CD4-positive, CD25-positive, alpha-beta regulatory T cell (primary cell): ENCODE measurements around the gene SOWAHA. TPM values are rescaled to one million over a fixed set of nuclear protein-coding genes. Genes with fewer than 3 reads are reported as not detected.

ENCODE experiments used
- ATAC-seq, 2 donors: fragments of 150-1000 bp; cut with Tn5 transposase; one replicate each; pipeline ENCODE4 v1.10.0; 2021; ENCODE audit warnings: low read depth in 2 of 2, moderate number of reproducible peaks in 2 of 2, moderate library complexity in 1 of 2
- DNase-seq, 3 donors: peaks; one replicate each; pipeline versions ENCODE4 v3.0.0 to v3.0.0-alpha.2; 2012 to 2022; ENCODE audit warnings: mixed read lengths in 1 of 3
- H3K27ac ChIP-seq: one replicate; pipeline ENCODE4 v1.7.0; 2013; ENCODE audit warnings: mild to moderate bottlenecking, low read length; ENCODE audit not compliant: insufficient read depth, poor library complexity, severe bottlenecking
- H3K27me3 ChIP-seq: one replicate; pipeline ENCODE4 v1.7.0; 2013; ENCODE audit warnings: low read length; ENCODE audit not compliant: control insufficient read depth, insufficient read depth
- H3K36me3 ChIP-seq: one replicate; pipeline ENCODE4 v1.7.0; 2013; ENCODE audit warnings: mild to moderate bottlenecking, low read length, moderate library complexity; ENCODE audit not compliant: control insufficient read depth, insufficient read depth
- H3K4me1 ChIP-seq: 2 replicates; pipeline ENCODE4 v1.7.0; 2013; ENCODE audit warnings: mild to moderate bottlenecking, low read length; ENCODE audit not compliant: insufficient read depth, control insufficient read depth, poor library complexity, severe bottlenecking
- H3K4me3 ChIP-seq: one replicate; pipeline ENCODE4 v1.7.0; 2013; ENCODE audit warnings: low read depth, mild to moderate bottlenecking, low read length, moderate library complexity
- H3K9me3 ChIP-seq, 2 experiments: 1 replicate in 1 of 2; 2 replicates in 1 of 2; pipeline ENCODE4 v1.7.0; 2013; ENCODE audit warnings: low read length in 2 of 2, mild to moderate bottlenecking in 1 of 2, moderate library complexity in 1 of 2; ENCODE audit not compliant: control insufficient read depth in 2 of 2
- H3K27ac Mint-ChIP-seq, 3 donors: one replicate each; pipeline ENCODE4 v1.8.0; 2020 to 2022; ENCODE audit warnings: mild to moderate bottlenecking in 3 of 3, mixed read lengths in 3 of 3, moderate library complexity in 2 of 3
- H3K27me3 Mint-ChIP-seq: one replicate; pipeline ENCODE4 v1.8.0; 2022; ENCODE audit warnings: mild to moderate bottlenecking, mixed read lengths
- H3K36me3 Mint-ChIP-seq: one replicate; pipeline ENCODE4 v1.8.0; 2020; ENCODE audit warnings: mixed read lengths
- H3K4me1 Mint-ChIP-seq, 4 donors: one replicate each; pipeline ENCODE4 v1.8.0; 2020 to 2022; ENCODE audit warnings: mixed read lengths in 4 of 4, mild to moderate bottlenecking in 1 of 4
- H3K4me3 Mint-ChIP-seq, 4 donors: one replicate each; pipeline ENCODE4 v1.8.0; 2020 to 2022; ENCODE audit warnings: mild to moderate bottlenecking in 4 of 4, mixed read lengths in 4 of 4, moderate library complexity in 3 of 4
- H3K9me3 Mint-ChIP-seq, 7 donors: one replicate each; pipeline ENCODE4 v1.8.0; 2020 to 2022; ENCODE audit warnings: mixed read lengths in 7 of 7, mild to moderate bottlenecking in 3 of 7, moderate library complexity in 2 of 7
- polyA plus RNA-seq, 4 donors: library from polyadenylated mRNA; unstranded; fragments of 300-500 nt; fragmentation: Illumina TruSeq; gene quantifications; one replicate each; pipeline ENCODE4 v1.2.3, GENCODE V29; 2021
- total RNA-seq: library from RNA; stranded (reverse); gene quantifications from one replicate; pipeline ENCODE4 v1.2.3, GENCODE V29; 2022

SOWAHA gene
- total and polyA plus RNA-seq, 5 donors from 2014 or later, result not detected

DNA sequence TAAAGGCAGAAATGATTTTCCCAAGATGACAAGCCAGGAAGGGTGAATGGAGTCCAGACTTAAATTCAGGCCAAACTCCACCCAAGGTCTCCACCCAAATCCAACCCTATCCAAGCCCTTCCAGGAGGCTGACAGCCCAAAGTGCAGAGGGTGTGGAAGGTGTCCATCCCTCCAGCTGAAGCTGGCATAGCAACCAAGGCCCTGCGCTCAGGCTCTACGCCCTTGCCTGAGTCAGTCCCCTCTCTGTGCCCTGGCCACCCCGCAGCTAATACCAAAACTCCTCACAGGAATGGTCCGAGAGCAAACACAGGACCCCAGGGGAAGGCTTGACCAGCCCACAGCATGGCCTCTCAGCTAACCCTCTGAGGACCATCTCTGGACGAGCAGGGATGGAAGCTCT is 38.2 kb upstream of the SOWAHA start:
- Histone ChIP-seq H3K27me3 (peaks cover 16% of the 10 kb centered on the region), H3K9me3 (no peaks in the 10 kb centered on the region), H3K4me3 (no peak overlapping the region), H3K27ac (no peak overlapping the region), H3K4me1 (peaks cover 18% of the 10 kb centered on the region), H3K36me3 (no peaks in the 10 kb centered on the region)
- peaks cover 5 to 21% (median 13%) of the 10 kb centered on the region in 4 donors for H3K4me1 Mint-ChIP-seq
- H3K27ac Mint-ChIP-seq, result peak overlapping the region in 1 of 3 donors; percentile 14
- peak overlapping the region; percentile 7 to 81 (median 24) for H3K4me3 Mint-ChIP-seq
- DNase-seq (no peak), ATAC-seq (no peak)
- peaks cover 0 to 4% (median 0%) of the 10 kb centered on the region in 7 donors for H3K9me3 Mint-ChIP-seq
- H3K36me3 Mint-ChIP-seq, result no peaks in the 10 kb centered on the region
- peaks cover 26% of the 10 kb centered on the region for H3K27me3 Mint-ChIP-seq

DNA sequence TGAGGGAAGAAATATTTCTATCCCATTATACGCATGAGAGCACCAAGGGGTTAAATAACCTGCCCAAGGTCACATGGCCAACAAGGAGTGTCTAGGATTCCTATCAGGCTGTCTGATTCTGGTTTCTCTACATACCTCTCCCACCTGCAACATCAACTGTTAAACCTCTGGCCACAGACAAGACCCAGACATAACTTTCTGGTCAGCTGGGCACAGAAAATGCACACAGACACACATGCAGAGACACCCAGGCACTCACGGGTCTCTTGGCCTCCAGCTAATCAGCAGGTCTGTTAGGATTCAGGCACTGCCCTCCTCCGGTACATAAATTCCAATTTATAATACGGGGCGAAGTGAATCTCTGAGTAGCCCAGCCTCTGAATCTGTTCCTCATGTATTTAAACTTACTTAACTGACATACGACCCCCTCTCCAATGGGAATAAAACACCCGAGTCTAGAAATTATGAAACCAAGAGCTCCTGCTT is 37.6 kb upstream of the SOWAHA start:
- no peak overlapping the region for H3K4me3 ChIP-seq
- no peaks in the 10 kb centered on the region for H3K36me3 ChIP-seq
- peaks cover 17% of the 10 kb centered on the region for H3K27me3 ChIP-seq
- H3K9me3 ChIP-seq, result no peaks in the 10 kb centered on the region
- Mint-ChIP-seq H3K36me3 (no peaks in the 10 kb centered on the region), H3K4me3 (peak overlapping the region; percentile 74 to 83 (median 81)), H3K27me3 (peaks cover 29% of the 10 kb centered on the region), H3K4me1 (peaks cover 7 to 21% (median 14%) of the 10 kb centered on the region in 4 donors), H3K27ac (no peak overlapping the region), H3K9me3 (peaks cover 0 to 4% (median 0%) of the 10 kb centered on the region in 7 donors)
- no peak for ATAC-seq
- peaks cover 18% of the 10 kb centered on the region for H3K4me1 ChIP-seq
- DNase-seq, result no peak
- H3K27ac ChIP-seq, result no peak overlapping the region

DNA sequence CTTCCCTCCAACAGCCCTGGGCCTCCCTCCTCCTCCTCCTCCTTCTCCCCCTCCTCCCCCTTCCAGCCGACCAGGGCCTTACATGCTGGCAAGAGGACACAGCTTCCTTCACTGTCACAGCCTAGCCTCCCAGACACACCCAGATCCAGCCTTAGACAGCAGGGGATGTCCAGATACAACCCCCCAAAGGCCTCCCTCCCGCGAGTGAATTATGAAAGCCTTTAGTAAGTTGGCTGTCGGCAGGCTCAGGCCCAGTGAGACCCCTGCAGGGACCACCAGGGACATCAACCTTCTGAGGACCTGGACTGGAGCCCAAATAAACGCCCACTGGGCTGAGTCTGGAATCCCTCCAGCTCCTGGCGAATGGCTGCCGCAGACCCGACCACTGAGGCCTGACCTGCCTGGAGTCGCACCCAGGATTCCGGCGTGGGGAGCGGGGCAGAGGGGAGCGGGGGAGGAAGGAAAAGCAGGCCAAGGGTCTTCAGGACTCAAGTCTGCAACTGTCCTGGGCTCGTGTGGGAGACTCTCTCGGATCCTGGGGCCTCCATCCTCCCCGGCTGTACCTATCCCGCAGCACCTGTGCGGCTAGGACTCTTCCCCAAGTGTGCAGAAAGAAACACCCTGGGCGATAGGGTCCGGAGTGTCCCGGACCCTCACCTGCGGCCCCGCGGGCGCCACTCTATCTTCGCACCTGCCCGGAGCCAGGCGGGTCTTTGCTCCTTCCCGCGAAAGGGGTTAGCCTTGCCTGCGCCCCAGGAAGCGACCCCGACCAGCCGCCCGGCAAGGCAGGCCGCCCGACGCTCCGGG is 36.8 kb upstream of the SOWAHA start:
- Histone ChIP-seq H3K36me3 (no peaks in the 10 kb centered on the region), H3K9me3 (no peaks in the 10 kb centered on the region), H3K27ac (no peak overlapping the region), H3K4me1 (peaks cover 18% of the 10 kb centered on the region), H3K27me3 (peaks cover 20% of the 10 kb centered on the region), H3K4me3 (no peak overlapping the region)
- no peaks in the 10 kb centered on the region for H3K36me3 Mint-ChIP-seq
- peaks cover 12 to 24% (median 18%) of the 10 kb centered on the region in 4 donors for H3K4me1 Mint-ChIP-seq
- H3K4me3 Mint-ChIP-seq, result peak overlapping the region; percentile 74 to 83 (median 81)
- no peak for ATAC-seq
- peaks cover 38% of the 10 kb centered on the region for H3K27me3 Mint-ChIP-seq
- no peak for DNase-seq
- no peak overlapping the region for H3K27ac Mint-ChIP-seq
- peaks cover 0 to 5% (median 0%) of the 10 kb centered on the region in 7 donors for H3K9me3 Mint-ChIP-seq

DNA sequence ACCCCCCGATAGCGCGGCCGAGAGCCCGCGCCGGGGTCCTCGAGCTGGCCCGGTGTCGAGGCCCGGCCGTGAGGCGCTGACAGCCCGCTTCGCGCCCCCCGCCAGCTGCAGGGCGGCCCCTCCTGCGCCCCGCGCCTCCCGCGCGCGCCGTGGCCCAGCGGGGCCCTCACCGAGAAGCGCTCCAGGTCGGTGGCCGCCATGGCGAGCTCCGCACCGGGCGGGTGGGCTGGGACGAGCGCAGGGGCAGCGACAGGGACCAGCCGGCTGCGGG is 36.2 kb upstream of the SOWAHA start:
- Histone ChIP-seq H3K4me1 (peaks cover 18% of the 10 kb centered on the region), H3K36me3 (no peaks in the 10 kb centered on the region), H3K27me3 (peaks cover 21% of the 10 kb centered on the region), H3K4me3 (no peak overlapping the region), H3K27ac (no peak overlapping the region), H3K9me3 (no peaks in the 10 kb centered on the region)
- peak in 1 of 2 donors; percentile 28 for ATAC-seq
- Mint-ChIP-seq H3K27me3 (peaks cover 43% of the 10 kb centered on the region), H3K9me3 (peaks cover 0 to 5% (median 0%) of the 10 kb centered on the region in 7 donors), H3K4me3 (no peak overlapping the region), H3K27ac (no peak overlapping the region), H3K4me1 (peaks cover 12 to 29% (median 19%) of the 10 kb centered on the region in 4 donors), H3K36me3 (no peaks in the 10 kb centered on the region)
- no peak for DNase-seq

DNA sequence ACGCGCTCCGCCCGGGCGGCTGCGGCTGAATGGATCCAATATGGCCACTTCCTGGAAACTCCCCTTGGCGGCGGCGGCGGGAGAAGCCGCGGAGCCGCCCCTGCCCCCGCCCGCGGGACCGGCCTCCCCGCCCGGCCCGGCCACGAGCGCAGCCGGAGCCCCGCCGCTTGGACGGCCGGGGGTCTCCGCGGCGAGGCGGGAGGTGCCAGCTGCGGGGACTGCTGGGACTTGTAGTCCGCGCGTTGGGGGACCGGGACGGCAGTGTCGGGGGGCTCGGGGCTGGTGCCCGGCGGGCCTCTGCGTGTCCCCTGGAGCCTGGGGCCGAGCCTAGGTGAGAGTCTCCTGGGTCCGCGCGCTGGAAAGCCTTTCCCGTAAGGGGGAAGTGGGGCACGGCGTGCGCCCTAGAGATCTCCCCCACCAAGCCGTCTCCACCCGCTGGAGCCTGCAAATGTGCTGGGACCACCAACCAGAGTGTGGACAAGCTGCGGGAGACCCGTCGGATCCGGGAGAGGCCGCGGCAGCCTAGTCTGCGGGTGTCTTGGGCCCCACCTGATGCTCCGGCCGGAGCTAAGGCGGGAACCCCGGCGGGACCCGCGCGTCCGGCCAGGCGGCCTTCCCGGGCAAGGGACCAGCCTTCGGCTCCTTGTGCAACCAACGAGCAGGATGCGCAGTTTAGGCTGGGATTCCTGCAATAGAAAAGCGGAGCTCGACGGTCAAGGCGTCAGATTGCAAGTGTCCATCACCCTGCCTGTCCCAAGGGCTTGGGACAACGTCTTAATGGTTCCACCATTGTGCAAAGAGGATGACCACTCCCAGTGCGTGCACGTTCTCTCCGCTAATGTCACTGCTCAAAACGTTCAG is 35.7 kb upstream of the SOWAHA start, which contains the start of gene SEPTIN8:
Gene SEPTIN8 (minus strand): TSS at position 31 of the 861 bp plus-strand sequence. CDS start 102 bp downstream, outside the sequence.
- Histone ChIP-seq H3K4me3 (peak within 1 kb of the TSS; percentile 56), H3K27ac (no peak within 1 kb of the TSS), H3K4me1 (peaks cover 18% of the 10 kb centered on the region), H3K36me3 (no peaks in the 10 kb centered on the region), H3K9me3 (no peaks in the 10 kb centered on the region), H3K27me3 (peaks cover 24% of the 10 kb centered on the region)
- Mint-ChIP-seq H3K9me3 (peaks cover 0 to 5% (median 0%) of the 10 kb centered on the region in 7 donors), H3K27me3 (peaks cover 49% of the 10 kb centered on the region), H3K36me3 (no peaks in the 10 kb centered on the region), H3K4me3 (peak within 1 kb of the TSS; percentile 81 to 97 (median 82)), H3K4me1 (peaks cover 12 to 29% (median 19%) of the 10 kb centered on the region in 4 donors), H3K27ac (peak within 1 kb of the TSS in 2 of 3 donors; percentile 5 to 42)
- ATAC-seq (peak; percentile 9 to 53), DNase-seq (peak; percentile 16 to 28 (median 24))

DNA sequence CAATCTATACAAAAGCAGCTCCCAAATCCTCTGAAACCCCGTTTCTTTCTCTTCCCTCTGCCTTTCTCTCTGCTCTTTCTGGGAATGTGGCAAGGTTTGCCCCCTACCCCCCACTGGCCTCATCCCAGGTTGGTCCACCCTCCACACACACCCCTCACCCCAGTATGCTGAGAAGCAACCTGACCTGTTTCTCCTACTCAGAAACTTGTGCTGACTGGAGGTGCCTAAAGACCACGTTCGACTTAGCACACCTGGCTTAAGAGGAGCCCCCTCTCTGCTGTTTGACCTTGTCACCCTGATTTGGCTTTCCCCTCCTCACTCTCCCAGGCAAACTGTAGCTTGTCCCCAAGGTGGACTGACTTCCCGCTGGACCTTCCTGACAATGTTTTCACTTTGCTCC is 35.0 kb upstream of the SOWAHA start:
- Mint-ChIP-seq H3K4me1 (peaks cover 12 to 29% (median 18%) of the 10 kb centered on the region in 4 donors), H3K27ac (peak overlapping the region in 2 of 3 donors; percentile 5 to 42), H3K9me3 (peaks cover 0 to 5% (median 0%) of the 10 kb centered on the region in 7 donors), H3K4me3 (peak overlapping the region; percentile 35 to 97 (median 78)), H3K27me3 (peaks cover 55% of the 10 kb centered on the region), H3K36me3 (no peaks in the 10 kb centered on the region)
- Histone ChIP-seq H3K4me3 (peak overlapping the region; percentile 56), H3K27ac (no peak overlapping the region), H3K9me3 (no peaks in the 10 kb centered on the region), H3K27me3 (peaks cover 25% of the 10 kb centered on the region), H3K4me1 (peaks cover 18% of the 10 kb centered on the region), H3K36me3 (no peaks in the 10 kb centered on the region)
- DNase-seq (no peak), ATAC-seq (no peak)

GRCh38 chr5:132778856-132779255 is 34.2 kb upstream of the SOWAHA start:
- peak overlapping the region in 2 of 4 donors; percentile 35 to 97 for H3K4me3 Mint-ChIP-seq
- peaks cover 55% of the 10 kb centered on the region for H3K27me3 Mint-ChIP-seq
- Histone ChIP-seq H3K27ac (no peak overlapping the region), H3K4me1 (peaks cover 18% of the 10 kb centered on the region), H3K27me3 (peaks cover 28% of the 10 kb centered on the region), H3K4me3 (no peak overlapping the region), H3K36me3 (no peaks in the 10 kb centered on the region), H3K9me3 (no peaks in the 10 kb centered on the region)
- H3K27ac Mint-ChIP-seq, result peak overlapping the region in 1 of 3 donors; percentile 23
- no peak for DNase-seq
- H3K36me3 Mint-ChIP-seq, result no peaks in the 10 kb centered on the region
- ATAC-seq, result no peak
- peaks cover 12 to 29% (median 18%) of the 10 kb centered on the region in 4 donors for H3K4me1 Mint-ChIP-seq
- H3K9me3 Mint-ChIP-seq, result peaks cover 0 to 5% (median 0%) of the 10 kb centered on the region in 7 donors
